ENCODE results near the gene RNF141.

The RNF141 gene

GRCh38 chr11:10490032-10490397, 51.0 kb downstream of the RNF141 start:
- TF ChIP-seq ZNF621 (tag by site-specific recombination; IDR thresholded peaks at IDR 0.05), result no peak
- no peak for TF ChIP-seq KLF17 (tag by site-specific recombination; IDR thresholded peaks at IDR 0.05)
- no peak overlapping the region for H3K27ac ChIP-seq (ENCODE audit: extremely low read depth, low read depth, low read length)
- H3K36me3 ChIP-seq (ENCODE audit: control insufficient read depth in 2 of 2, insufficient read depth in 1 of 2, low read length in 2 of 2), result peaks cover 0 to 3% of the 10 kb centered on the region in 2 experiments; a peak in 1 of 3 replicates
- no peaks in the 10 kb centered on the region for H3K4me1 ChIP-seq (ENCODE audit: control insufficient read depth, insufficient read depth, low read length)
- H3K4me3 ChIP-seq (ENCODE audit: low read depth, low read length), result no peak overlapping the region
- H3K9me3 ChIP-seq (ENCODE audit: control insufficient read depth, insufficient read depth, low read depth, low read length), result no peaks in the 10 kb centered on the region
- ChIA-PET POLR2A (no interaction called here), CTCF (no interaction called here)

- Histone ChIP-seq H3K9me3 (ENCODE audit: control insufficient read depth, insufficient read depth, low read depth, low read length) (no peaks in the 10 kb centered on the region), H3K36me3 (ENCODE audit: control insufficient read depth in 2 of 2, insufficient read depth in 1 of 2, low read length in 2 of 2) (peaks cover 0 to 3% of the 10 kb centered on the region in 2 experiments; a peak in 1 of 3 replicates), H3K4me3 (ENCODE audit: low read depth, low read length) (no peak overlapping the region), H3K27ac (ENCODE audit: extremely low read depth, low read depth, low read length) (no peak overlapping the region), H3K4me1 (ENCODE audit: control insufficient read depth, insufficient read depth, low read length) (no peaks in the 10 kb centered on the region)
- CTCF ChIA-PET, result interaction anchor here (1.4 kb wide), 1 partner anchor 83 kb away, joined by 4 read pairs; no protein-coding TSS in a partner anchor
- POLR2A ChIA-PET, result no interaction called here
- TF ChIP-seq ZNF785 (tag by site-specific recombination; IDR thresholded peaks at IDR 0.05), result no peak
These were observed 51.9 kb downstream of the RNF141 start for GRCh38 chr11:10488934-10489691.

- H3K9me3 ChIP-seq (ENCODE audit: control insufficient read depth, insufficient read depth, low read depth, low read length), result no peaks in the 10 kb centered on the region
- no peaks in the 10 kb centered on the region for H3K4me1 ChIP-seq (ENCODE audit: control insufficient read depth, insufficient read depth, low read length)
- ChIA-PET POLR2A (no interaction called here), CTCF (interaction anchor here (0.6 to 1.4 kb wide), 2 partner anchors 49 to 82 kb away, joined by 4 read pairs; no protein-coding TSS in a partner anchor)
- H3K4me3 ChIP-seq (ENCODE audit: low read depth, low read length), result no peak overlapping the region
- TF ChIP-seq KLF8 (tag by site-specific recombination; IDR thresholded peaks at IDR 0.05) (no peak), ZNF362 (tag by site-specific recombination; IDR thresholded peaks at IDR 0.05) (no peak), ZNF132 (tag by site-specific recombination; IDR thresholded peaks at IDR 0.05; ENCODE audit: borderline replicate concordance) (no peak), ZNF157 (tag by site-specific recombination; IDR thresholded peaks at IDR 0.05) (no peak), BCL11B (tag by site-specific recombination; IDR thresholded peaks at IDR 0.05; ENCODE audit: low read depth) (no peak), ZNF23 (tag by site-specific recombination; IDR thresholded peaks at IDR 0.05; ENCODE audit: borderline replicate concordance) (no peak), MEIS1 (CRISPR knock-in tag; IDR thresholded peaks at IDR 0.05; ENCODE audit: borderline replicate concordance) (no peak), ZNF548 (tag by site-specific recombination; IDR thresholded peaks at IDR 0.05) (no peak), ZNF184 (tag by site-specific recombination; IDR thresholded peaks at IDR 0.05) (no peak), ZNF391 (tag by site-specific recombination; IDR thresholded peaks at IDR 0.05; ENCODE audit: borderline replicate concordance, low read depth) (no peak), ZNF610 (tag by site-specific recombination; IDR thresholded peaks at IDR 0.05; ENCODE audit: borderline replicate concordance) (no peak)
- H3K27ac ChIP-seq (ENCODE audit: extremely low read depth, low read depth, low read length), result no peak overlapping the region
- peaks cover 0 to 2% of the 10 kb centered on the region in 2 experiments; a peak in 1 of 3 replicates for H3K36me3 ChIP-seq (ENCODE audit: control insufficient read depth in 2 of 2, insufficient read depth in 1 of 2, low read length in 2 of 2)
These were observed 52.7 kb downstream of the RNF141 start for GRCh38 chr11:10488121-10488933.
